HG02642 (cell line): Measurements from ENCODE around the gene BMERB1.
"Not testable (repeated sequence)": the region's sequence is repeated elsewhere in the genome, so short reads cannot be mapped to it uniquely, and the experiment has no call there.

Experiments used
- ATAC-seq: cut with Tn5 transposase; IDR thresholded peaks from one replicate; pipeline ENCODE4 v1.9.1; 2021; ENCODE audit warnings: mild to moderate bottlenecking; ENCODE audit not compliant: unreplicated experiment, poor library complexity

The BMERB1 gene

DNA sequence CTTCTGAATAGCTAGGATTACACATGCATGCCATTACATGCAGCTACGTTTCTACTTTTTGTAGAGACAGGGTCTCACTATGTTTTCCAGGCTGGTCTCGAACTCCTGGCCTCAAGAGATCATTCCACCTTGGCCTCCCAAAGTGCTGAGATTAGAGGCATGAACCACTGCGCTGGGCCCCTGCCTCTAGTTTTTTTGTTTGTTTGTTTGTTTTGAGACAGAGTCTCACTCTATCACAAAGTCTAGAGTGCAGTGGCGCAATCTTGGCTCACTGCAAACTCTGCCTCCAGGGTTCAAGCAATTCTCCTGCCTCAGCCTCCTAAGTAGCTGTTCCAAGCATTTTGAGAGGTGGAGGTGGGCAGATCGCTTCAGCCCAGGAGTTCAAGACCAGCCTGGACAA lies 12.7 kb upstream of the BMERB1 start:
- ATAC-seq: not testable (repeated sequence)

GRCh38 chr16:15422222-15422621 lies 12.2 kb upstream of the BMERB1 start:
- no peak for ATAC-seq

- no peak for ATAC-seq
Observed at GRCh38 chr16:15425861-15426260, 8.5 kb upstream of the BMERB1 start.

GRCh38 chr16:15426796-15427195 lies 7.6 kb upstream of the BMERB1 start:
- no peak for ATAC-seq

DNA sequence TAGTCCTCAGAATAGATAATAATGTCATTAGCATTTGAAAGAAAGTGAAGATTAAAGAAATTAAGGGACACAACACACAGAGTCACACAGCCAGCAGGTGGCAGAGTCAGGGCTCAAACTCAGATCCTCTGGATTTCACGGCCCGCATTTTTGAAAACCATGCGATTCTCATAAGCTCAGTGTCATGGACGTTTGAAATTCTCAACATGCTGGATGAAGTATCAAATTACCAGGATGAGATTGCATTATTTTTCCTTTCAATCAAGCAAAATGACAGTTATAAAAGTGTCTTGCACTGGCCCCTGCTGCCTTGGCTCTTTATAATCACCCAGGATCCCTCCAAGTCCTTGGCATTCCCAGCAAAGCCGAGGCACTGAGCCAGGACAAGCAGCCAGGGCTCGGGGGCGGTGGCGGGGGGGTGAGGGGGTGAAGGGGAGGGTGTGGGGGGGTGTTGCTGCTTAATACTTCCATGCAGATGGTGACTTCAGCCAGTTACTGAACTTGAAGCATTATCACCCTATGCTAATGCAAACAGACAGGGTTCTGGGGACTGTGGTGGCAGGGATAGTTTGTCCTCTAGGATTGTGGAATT lies 6.6 kb upstream of the BMERB1 start:
- ATAC-seq: no peak

GRCh38 chr16:15430884-15431283 lies 3.5 kb upstream of the BMERB1 start:
- ATAC-seq: not testable (repeated sequence)

DNA sequence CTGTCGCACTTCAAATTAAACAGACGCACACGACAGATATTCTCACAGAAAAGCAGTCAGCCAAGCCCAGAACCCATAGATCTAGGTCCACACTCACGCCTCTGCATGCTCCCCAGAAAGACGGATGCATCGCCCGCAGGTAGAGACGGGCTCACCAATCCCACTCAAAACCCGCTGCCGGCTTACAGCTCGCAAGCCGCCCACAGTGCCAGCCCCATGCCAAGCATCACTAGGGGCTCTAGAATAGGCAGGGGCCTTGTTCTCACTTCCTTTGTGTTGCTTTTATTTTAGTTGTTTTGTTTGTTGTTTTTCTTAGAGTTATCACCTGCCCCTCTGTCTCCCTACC lies 336 bp upstream of the BMERB1 start:
- ATAC-seq: no peak

DNA sequence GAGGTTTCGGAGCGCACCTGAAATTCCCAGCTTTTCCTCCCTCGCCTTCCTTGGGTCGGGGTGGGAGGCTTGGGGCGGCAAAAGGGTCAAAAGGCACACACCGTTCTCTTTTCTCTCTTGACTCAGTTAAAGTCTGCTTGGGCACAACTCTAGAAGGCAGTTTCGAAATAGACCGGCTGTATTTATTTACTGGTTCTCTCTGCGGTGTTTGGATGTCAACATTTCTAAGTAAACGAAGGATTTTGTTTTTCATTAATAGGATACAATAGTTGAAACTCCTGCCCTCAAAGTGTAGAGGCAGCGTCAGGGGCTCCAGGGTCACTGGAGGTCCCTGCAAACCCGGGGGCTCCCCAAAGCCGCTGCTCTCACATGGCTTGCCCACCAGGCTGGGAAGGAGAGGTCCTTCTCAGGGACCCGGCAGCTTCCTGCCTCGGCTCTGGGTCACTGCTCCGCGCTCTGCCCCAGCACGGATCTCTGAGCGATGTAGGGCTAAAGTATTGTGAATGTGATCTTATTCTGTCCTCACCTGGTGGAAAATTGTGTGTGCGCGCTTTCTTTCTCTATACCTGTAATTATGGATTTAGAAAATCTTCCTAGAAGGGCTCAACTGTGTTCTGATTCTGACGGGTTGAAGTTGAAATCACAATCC lies 952 bp downstream of the BMERB1 start:
- ATAC-seq: no peak

DNA sequence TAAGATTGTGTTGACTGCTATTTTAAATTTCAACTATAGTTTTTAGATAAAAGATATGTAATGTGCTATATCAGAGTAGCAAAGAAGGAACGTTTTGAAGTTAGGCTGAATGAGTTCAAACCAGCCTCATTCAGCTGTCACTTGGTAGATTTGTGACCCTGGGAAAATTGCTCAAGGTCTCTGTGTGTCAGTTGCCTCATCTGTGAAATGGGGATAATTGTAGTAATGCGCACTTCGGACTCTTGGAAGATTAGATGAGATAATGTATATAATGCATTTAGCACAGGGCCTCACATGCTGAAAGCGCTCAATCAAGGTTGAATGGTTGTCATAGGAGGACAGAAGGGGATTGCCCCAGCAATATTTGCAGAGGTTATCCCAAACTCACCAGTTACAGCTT lies 4.7 kb downstream of the BMERB1 start:
- ATAC-seq: no peak

DNA sequence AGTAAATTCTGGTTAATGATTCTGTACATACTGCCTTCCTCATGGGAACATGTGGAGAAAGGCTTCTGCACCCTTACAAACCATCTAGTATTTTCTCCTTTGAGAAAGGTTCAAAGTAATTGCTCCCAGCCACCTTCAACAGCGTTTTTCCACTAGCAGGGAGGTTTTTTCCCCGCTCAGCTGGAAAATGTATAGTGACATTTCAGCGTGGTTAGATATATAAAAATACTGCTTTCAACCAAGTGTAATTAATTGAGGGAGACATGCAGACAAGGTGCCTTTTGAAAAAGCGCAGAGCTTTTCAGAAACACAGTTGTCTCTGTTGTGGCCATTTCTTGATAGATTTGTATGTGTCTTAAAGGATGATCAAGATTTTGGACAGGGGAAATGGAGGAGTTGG lies 5.1 kb downstream of the BMERB1 start:
- ATAC-seq: no peak

GRCh38 chr16:15440852-15441251 lies 6.5 kb downstream of the BMERB1 start:
- ATAC-seq: no peak

GRCh38 chr16:15442140-15442539 lies 7.8 kb downstream of the BMERB1 start:
- ATAC-seq: not testable (repeated sequence)

DNA sequence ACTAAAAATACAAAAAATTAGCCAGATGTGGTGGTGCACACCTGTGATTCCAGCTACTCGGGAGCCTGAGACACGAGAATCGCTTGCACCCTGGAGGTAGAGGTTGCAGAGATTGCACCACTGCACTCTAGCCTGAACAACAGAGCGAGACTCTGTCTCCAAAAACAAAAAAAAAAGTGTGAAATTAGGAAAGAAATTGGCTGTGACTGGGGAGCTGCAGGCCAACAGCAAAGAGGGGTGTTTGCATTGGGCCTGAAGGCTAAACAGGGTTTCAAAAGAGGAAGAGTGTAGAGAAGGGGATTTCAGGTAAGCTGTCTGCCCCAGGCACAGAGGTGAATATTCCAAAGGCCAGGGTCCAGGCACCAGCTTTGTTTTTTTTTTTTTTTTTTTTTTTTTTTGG lies 9.4 kb downstream of the BMERB1 start:
- ATAC-seq: no peak

DNA sequence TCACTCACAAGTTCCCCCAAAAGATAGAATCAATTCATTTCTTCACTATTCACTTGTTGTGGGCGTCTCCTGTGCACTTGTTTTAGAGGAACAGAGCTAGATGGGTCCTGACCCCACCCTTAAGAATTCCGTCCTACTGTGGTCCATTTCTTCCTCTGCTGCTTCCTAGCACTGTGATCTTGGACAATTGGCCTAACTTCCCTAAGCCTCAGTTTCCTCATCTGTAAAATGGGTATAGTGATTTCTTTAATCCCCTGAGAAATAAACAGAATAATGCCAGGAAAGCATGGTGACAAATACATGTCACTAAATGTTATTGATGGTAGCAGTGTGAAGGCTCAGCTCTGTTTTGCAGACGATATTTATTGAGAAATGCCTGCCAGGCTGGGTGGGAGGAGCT lies 9.9 kb downstream of the BMERB1 start:
- no peak for ATAC-seq

GRCh38 chr16:15445450-15445849 lies 11.1 kb downstream of the BMERB1 start:
- ATAC-seq: no peak

GRCh38 chr16:15446901-15447300 lies 12.5 kb downstream of the BMERB1 start:
- ATAC-seq: no peak

GRCh38 chr16:15450624-15451023 lies 16.2 kb downstream of the BMERB1 start:
- ATAC-seq: no peak

DNA sequence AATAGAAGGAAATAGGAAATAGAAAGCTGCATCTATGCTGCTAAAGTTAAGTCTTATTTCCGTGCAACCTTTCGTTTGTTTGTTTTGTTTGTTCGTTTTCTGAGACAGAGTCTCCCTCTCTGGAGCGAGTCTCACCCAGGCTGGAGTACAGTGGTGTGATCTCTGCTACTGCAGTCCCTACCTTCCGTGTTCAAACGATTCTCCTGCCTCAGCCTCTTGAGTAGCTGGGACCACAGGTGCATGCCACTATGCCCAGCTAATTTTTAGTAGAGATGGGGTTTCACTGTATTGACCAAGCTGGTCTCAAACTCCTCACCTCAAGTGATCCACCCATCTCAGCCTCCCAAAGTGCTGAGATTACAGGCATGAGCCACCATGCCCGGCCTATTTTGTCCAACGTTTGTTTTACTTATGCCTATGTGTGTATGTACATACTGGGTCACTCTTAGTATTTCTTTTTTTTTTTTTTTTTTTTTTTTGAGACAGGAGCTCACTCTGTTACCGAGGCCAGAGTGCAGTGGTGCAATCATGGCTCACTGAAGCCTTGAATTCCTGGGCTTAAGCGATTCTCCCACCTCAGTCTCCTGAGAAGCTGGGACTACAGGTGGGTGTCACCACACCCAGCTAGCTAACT lies 16.8 kb downstream of the BMERB1 start:
- ATAC-seq: no peak

DNA sequence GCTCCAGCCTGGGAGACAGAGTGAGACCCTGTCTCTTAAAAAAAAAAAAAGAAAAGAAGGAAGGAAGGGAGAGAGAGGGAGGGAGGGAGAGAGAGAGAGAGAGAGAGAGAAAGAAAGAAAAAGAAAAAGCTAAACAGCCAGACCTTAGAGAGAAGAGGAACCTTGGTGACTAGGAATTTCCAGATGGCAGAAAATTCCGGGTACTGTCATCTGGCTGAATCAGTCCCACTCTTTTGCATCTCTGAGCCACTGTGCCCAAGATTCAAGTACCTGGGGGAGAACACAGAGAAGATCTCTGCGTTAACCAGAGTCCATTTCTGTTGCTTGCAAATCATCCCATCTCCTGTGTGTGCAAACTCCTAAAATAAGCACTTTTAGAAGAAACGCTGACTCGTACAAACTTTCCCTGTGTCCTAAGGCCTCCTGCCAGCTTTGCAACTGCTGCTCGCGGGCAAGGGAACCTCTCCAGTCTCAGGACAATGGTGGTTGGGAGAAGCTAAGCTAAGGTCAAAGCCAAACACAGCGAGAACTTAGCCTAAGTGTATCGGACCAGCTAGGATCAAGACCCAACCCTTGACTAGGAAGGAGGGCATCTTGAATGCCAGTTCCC lies 18.0 kb downstream of the BMERB1 start:
- no peak for ATAC-seq

DNA sequence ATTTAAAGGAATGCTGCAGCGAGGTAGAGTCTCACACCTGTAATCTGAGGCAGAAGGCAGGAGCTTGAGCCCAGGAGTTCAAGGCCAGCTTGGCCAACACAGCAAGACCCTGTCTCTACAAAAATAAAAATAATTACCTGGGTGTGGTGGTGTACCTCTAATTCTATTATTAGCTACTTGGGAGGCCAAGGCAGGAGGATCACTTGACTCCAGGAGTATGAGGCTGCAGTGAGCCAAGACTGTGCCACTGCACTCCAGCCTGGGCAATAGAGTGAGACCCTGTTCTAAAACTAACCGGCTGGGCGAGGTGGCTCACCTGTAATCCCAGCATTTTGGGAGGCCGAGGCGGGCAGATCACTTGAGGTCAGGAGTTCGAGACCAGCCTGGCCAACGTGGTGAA lies 18.9 kb downstream of the BMERB1 start:
- not testable (repeated sequence) for ATAC-seq

DNA sequence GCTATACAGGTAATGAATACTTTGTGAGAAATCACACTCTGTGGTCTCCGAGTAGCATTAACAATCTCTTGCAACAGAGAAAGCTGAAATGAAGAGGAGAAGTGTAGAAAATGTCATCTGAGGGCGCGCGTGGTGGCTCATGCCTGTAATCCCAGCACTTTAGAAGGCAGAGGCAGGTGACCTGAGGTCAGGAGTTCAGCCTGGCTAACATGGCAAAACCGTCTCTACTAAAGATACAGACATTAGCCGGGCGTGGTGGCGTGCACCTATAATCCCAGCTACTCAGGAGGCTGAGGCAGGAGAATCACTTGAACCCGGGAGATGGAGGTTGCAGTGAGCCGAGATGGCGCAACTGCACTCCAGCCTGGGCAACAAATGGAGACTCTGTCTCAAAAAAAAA lies 20.5 kb downstream of the BMERB1 start:
- ATAC-seq: not testable (repeated sequence)

- no peak for ATAC-seq
Observed at GRCh38 chr16:15457400-15457799, 23.0 kb downstream of the BMERB1 start.
